ENCODE results near the gene PSMD13. TPM values are rescaled to one million over a fixed set of nuclear protein-coding genes. Genes with fewer than 3 reads are reported as not detected.

The PSMD13 gene
- total RNA-seq, 1 experiment from 2014 or later = 179 TPM

- ChIA-PET POLR2A (no interaction called here), RAD21 (ENCODE audit: low non-redundant PET in 1 of 2, low total read pairs in 2 of 2, uncharacterized antibody in 2 of 2, unreplicated experiment in 2 of 2) (no interaction called here), CTCF (no interaction called here)
- ATAC-seq (no peak), DNase-seq (ENCODE audit: low read depth, low spot score) (no peak)
- Histone ChIP-seq H3K4me1 (ENCODE audit: control insufficient read depth in 1 of 2, insufficient read depth in 2 of 2, low read length in 2 of 2) (peaks cover 0 to 8% of the 10 kb centered on the region in 2 experiments; a peak in 2 of 4 replicates), H3K9me3 (ENCODE audit: control insufficient read depth in 1 of 2, insufficient read depth in 1 of 2, low read depth in 1 of 2, low read length in 2 of 2) (no peaks in the 10 kb centered on the region), H3K27ac (ENCODE audit: low read depth, low read length) (no peak overlapping the region), H3K9me2 (ENCODE audit: insufficient read depth) (no peaks in the 10 kb centered on the region), H3K79me2 (ENCODE audit: insufficient read depth, low read length) (no peaks in the 10 kb centered on the region), H3K4me2 (ENCODE audit: low read length) (no peak overlapping the region), H3K27me3 (ENCODE audit: insufficient read depth, low read length) (no peaks in the 10 kb centered on the region), H4K20me1 (ENCODE audit: insufficient read depth) (no peaks in the 10 kb centered on the region), H2AFZ (ENCODE audit: low read depth, low read length, poor library complexity, severe bottlenecking) (no peak overlapping the region), H3K4me3 (replicated peaks in 1 of 2; ENCODE audit: low read depth in 1 of 2, low read length in 2 of 2) (no peak overlapping the region), H3K36me3 (ENCODE audit: control insufficient read depth in 1 of 2, insufficient read depth in 2 of 2, low read length in 2 of 2) (peaks cover 13 to 14% of the 10 kb centered on the region in 2 experiments; a peak in 3 of 4 replicates), H3K9ac (ENCODE audit: low read length) (no peak overlapping the region)
- TF ChIP-seq, protein P1, sequence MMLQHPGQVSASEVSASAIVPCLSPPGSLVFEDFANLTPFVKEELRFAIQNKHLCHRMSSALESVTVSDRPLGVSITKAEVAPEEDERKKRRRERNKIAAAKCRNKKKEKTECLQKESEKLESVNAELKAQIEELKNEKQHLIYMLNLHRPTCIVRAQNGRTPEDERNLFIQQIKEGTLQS (IDR thresholded peaks at IDR 0.05) = no peak
- TF ChIP-seq POLR2AphosphoS5 (IDR thresholded peaks at IDR 0.05; ENCODE audit: low read depth, low read length) (no peak), ELF1 (IDR thresholded peaks at IDR 0.05; ENCODE audit: borderline replicate concordance, low read depth) (no peak), JUND (IDR thresholded peaks at IDR 0.05) (no peak)
- TF ChIP-seq, protein P2, sequence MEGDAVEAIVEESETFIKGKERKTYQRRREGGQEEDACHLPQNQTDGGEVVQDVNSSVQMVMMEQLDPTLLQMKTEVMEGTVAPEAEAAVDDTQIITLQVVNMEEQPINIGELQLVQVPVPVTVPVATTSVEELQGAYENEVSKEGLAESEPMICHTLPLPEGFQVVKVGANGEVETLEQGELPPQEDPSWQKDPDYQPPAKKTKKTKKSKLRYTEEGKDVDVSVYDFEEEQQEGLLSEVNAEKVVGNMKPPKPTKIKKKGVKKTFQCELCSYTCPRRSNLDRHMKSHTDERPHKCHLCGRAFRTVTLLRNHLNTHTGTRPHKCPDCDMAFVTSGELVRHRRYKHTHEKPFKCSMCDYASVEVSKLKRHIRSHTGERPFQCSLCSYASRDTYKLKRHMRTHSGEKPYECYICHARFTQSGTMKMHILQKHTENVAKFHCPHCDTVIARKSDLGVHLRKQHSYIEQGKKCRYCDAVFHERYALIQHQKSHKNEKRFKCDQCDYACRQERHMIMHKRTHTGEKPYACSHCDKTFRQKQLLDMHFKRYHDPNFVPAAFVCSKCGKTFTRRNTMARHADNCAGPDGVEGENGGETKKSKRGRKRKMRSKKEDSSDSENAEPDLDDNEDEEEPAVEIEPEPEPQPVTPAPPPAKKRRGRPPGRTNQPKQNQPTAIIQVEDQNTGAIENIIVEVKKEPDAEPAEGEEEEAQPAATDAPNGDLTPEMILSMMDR (IDR thresholded peaks at IDR 0.05 in 2 of 3, conservative IDR thresholded peaks at IDR 0.05 in 1 of 3; ENCODE audit: borderline replicate concordance in 1 of 3, insufficient read depth in 1 of 3, low read depth in 2 of 3, low read length in 2 of 3) = no peak
- TF ChIP-seq, protein P3, sequence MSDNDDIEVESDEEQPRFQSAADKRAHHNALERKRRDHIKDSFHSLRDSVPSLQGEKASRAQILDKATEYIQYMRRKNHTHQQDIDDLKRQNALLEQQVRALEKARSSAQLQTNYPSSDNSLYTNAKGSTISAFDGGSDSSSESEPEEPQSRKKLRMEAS (IDR thresholded peaks at IDR 0.05) = no peak
- intact Hi-C loops (cut with micrococcal nuclease) = no loop called here
- no TSS peak for BruUV-seq (replicated peaks)
These were observed 19.1 kb upstream of the PSMD13 start for GRCh38 chr11:217704-218103.

All from HCT116 (cell line).